ENCODE results near the gene SLK. TPM values are rescaled to one million over a fixed set of nuclear protein-coding genes. Genes with fewer than 3 reads are reported as not detected.

SLK gene
- total RNA-seq, 1 experiment from 2014 or later = 71.9 TPM

DNA sequence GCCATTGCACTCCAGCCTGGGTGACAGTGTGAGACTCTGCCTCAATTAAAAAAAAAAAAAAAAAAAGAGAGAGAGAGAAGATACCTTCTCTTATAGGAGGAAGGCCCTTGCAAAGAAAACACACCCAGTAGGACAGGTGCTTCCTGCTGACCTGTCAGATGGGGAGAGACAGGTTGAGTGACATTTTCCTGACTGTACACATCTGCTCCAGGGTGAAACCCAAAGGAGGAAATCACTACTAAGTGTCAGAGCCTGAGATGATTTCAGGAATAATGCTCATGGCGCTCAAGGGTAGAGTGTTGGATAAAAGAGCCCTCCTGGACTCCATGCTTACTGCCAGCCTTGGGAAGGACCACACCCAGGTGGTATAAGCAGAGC, 47.3 kb upstream of the SLK start:
- Mint-ChIP-seq H3K27ac (ENCODE audit: low read depth, unreplicated experiment) (no peak overlapping the region), H3K4me1 (ENCODE audit: insufficient read depth, unreplicated experiment) (no peaks in the 10 kb centered on the region), H3K4me3 (ENCODE audit: unreplicated experiment) (no peak overlapping the region), H3K36me3 (ENCODE audit: insufficient read depth, unreplicated experiment) (peaks cover 10% of the 10 kb centered on the region), H3K9me3 (ENCODE audit: unreplicated experiment) (no peaks in the 10 kb centered on the region), H3K27me3 (ENCODE audit: insufficient read depth, unreplicated experiment) (no peaks in the 10 kb centered on the region)
- POLR2A ChIA-PET = interaction anchor here (0.8 to 6.5 kb wide), 8 partner anchors 11 to 203 kb away, joined by 3 to 158 read pairs (median 34); partner anchors contain the start of genes SFR1 and SLK
- no peak for TF ChIP-seq CTCF (IDR thresholded peaks at IDR 0.05; ENCODE audit: unreplicated experiment)
- BruUV-seq (replicated peaks) = no TSS peak
- DNase-seq (ENCODE audit: unreplicated experiment) = no peak
- CTCF ChIA-PET = interaction anchor here (0.6 to 1.0 kb wide), 2 partner anchors 32 to 61 kb away, joined by 3 to 4 read pairs; no protein-coding TSS in a partner anchor
- intact Hi-C loops (cut with micrococcal nuclease) = no loop called here

GRCh38 chr10:103921248-103921647, 45.7 kb upstream of the SLK start:
- Mint-ChIP-seq H3K4me3 (ENCODE audit: unreplicated experiment) (no peak overlapping the region), H3K27me3 (ENCODE audit: insufficient read depth, unreplicated experiment) (no peaks in the 10 kb centered on the region), H3K27ac (ENCODE audit: low read depth, unreplicated experiment) (no peak overlapping the region), H3K9me3 (ENCODE audit: unreplicated experiment) (no peaks in the 10 kb centered on the region), H3K4me1 (ENCODE audit: insufficient read depth, unreplicated experiment) (no peaks in the 10 kb centered on the region), H3K36me3 (ENCODE audit: insufficient read depth, unreplicated experiment) (peaks cover 5% of the 10 kb centered on the region)
- CTCF ChIA-PET = interaction anchor here (1.1 kb wide), 1 partner anchor 33 kb away, joined by 5 read pairs; no protein-coding TSS in a partner anchor
- POLR2A ChIA-PET = interaction anchor here (1.4 to 6.5 kb wide), 4 partner anchors 13 to 48 kb away, joined by 6 to 158 read pairs (median 38); partner anchors contain the start of gene SLK
- BruUV-seq (replicated peaks) = no TSS peak
- TF ChIP-seq CTCF (IDR thresholded peaks at IDR 0.05; ENCODE audit: unreplicated experiment) = no peak
- no peak for DNase-seq (ENCODE audit: unreplicated experiment)
- intact Hi-C loops (cut with micrococcal nuclease) = no loop called here

DNA sequence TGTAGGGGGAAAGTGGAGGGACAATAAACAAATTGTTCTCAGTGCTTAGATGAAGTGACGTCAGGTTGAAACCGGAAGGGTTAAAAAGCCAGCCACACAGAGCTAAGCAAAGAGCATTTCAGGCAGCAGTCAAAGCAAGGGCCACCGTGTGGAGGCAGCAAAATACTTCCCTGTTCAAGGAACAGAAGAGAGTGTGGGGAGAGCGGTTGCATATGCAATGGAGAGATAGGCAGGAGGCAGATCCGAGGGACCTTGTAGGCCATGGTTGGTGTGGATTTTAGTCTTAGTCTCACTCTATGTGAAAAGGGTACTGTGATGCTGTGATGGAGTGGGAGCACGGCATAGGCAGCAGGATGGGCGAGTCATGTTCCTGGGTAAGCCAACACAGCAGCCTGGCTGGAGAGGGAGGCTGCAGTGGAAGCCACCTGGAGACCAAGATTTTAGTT, 45.2 kb upstream of the SLK start:
- no peak for DNase-seq (ENCODE audit: unreplicated experiment)

GRCh38 chr10:103922659-103923058, 44.3 kb upstream of the SLK start:
- no peak for TF ChIP-seq CTCF (IDR thresholded peaks at IDR 0.05; ENCODE audit: unreplicated experiment)
- ChIA-PET CTCF (interaction anchor here (0.7 to 1.1 kb wide), 2 partner anchors 37 to 75 kb away, joined by 3 to 4 read pairs; no protein-coding TSS in a partner anchor), POLR2A (interaction anchor here (0.5 to 3.0 kb wide), 2 partner anchors 20 to 93 kb away, joined by 3 to 12 read pairs; no protein-coding TSS in a partner anchor)
- Mint-ChIP-seq H3K27me3 (ENCODE audit: insufficient read depth, unreplicated experiment) (no peaks in the 10 kb centered on the region), H3K9me3 (ENCODE audit: unreplicated experiment) (no peaks in the 10 kb centered on the region), H3K27ac (ENCODE audit: low read depth, unreplicated experiment) (no peak overlapping the region), H3K4me3 (ENCODE audit: unreplicated experiment) (no peak overlapping the region), H3K36me3 (ENCODE audit: insufficient read depth, unreplicated experiment) (peaks cover 4% of the 10 kb centered on the region), H3K4me1 (ENCODE audit: insufficient read depth, unreplicated experiment) (no peaks in the 10 kb centered on the region)
- intact Hi-C loops (cut with micrococcal nuclease) = no loop called here
- no TSS peak for BruUV-seq (replicated peaks)
- DNase-seq (ENCODE audit: unreplicated experiment) = no peak

More for the DNA sequence above, 45.2 kb upstream of the SLK start:
- Mint-ChIP-seq H3K36me3 (ENCODE audit: insufficient read depth, unreplicated experiment) (peaks cover 5% of the 10 kb centered on the region), H3K27ac (ENCODE audit: low read depth, unreplicated experiment) (no peak overlapping the region), H3K27me3 (ENCODE audit: insufficient read depth, unreplicated experiment) (no peaks in the 10 kb centered on the region), H3K9me3 (ENCODE audit: unreplicated experiment) (no peaks in the 10 kb centered on the region), H3K4me3 (ENCODE audit: unreplicated experiment) (no peak overlapping the region), H3K4me1 (ENCODE audit: insufficient read depth, unreplicated experiment) (no peaks in the 10 kb centered on the region)
- intact Hi-C loops (cut with micrococcal nuclease) = no loop called here
- POLR2A ChIA-PET = interaction anchor here (1.4 to 6.5 kb wide), 3 partner anchors 21 to 47 kb away, joined by 6 to 158 read pairs (median 12); partner anchors contain the start of gene SLK
- no TSS peak for BruUV-seq (replicated peaks)
- TF ChIP-seq CTCF (IDR thresholded peaks at IDR 0.05; ENCODE audit: unreplicated experiment) = no peak
- CTCF ChIA-PET = interaction anchor here (1.1 kb wide), 2 partner anchors 34 to 36 kb away, joined by 3 to 5 read pairs; no protein-coding TSS in a partner anchor

All from MCF 10A (cell line).